IMR-90 (cell line): ENCODE results near the gene SUN1. TPM values are rescaled to one million over a fixed set of nuclear protein-coding genes. Genes with fewer than 3 reads are reported as not detected.
A peak's percentile ranks its signal among the peaks of the same experiment; 100 is the strongest.

Source experiments
- ATAC-seq: fragments of 200-7000 bp; cut with Tn5 transposase; 2 replicates; pipeline ENCODE4 v1.9.1; 2020; ENCODE audit warnings: low read depth, mild to moderate bottlenecking, moderate library complexity
- BruUV-seq: library from RNA; stranded (reverse); fragments of 400-500 nt; replicated peaks from 2 replicates; lab custom pipeline; 2021; lab: Mats Ljungman, UMichigan
- CTCF ChIA-PET: fragments of 300-600 bp; formaldehyde crosslinking; extraction: SDS; loops from one replicate; lab custom pipeline; 2021; ENCODE audit warnings: antibody characterized with exemption; lab: Yijun Ruan, JAX
- POLR2A ChIA-PET: fragments of 300-600 bp; sonication (Branson Sonifier 250); formaldehyde crosslinking; loops from one replicate; lab custom pipeline; 2022; ENCODE audit warnings: antibody characterized with exemption; ENCODE audit not compliant: unreplicated experiment; lab: Charles Lee
- DNase-seq: peaks from one replicate; pipeline ENCODE4 v3.0.0; 2013
- H2AFZ ChIP-seq: replicated peaks from 2 replicates; pipeline ENCODE3; 2013; ENCODE audit warnings: low read length, mild to moderate bottlenecking; ENCODE audit not compliant: poor library complexity
- H2AK5ac ChIP-seq: 2 replicates; pipeline ENCODE4 v1.6.1; 2013; ENCODE audit warnings: low read depth, low read length, inconsistent platforms
- H2AK9ac ChIP-seq: replicated peaks from 2 replicates; pipeline ENCODE3; 2013; ENCODE audit warnings: mild to moderate bottlenecking, low read depth, low read length, moderate library complexity; ENCODE audit not compliant: poor library complexity
- H2BK120ac ChIP-seq: 2 replicates; pipeline ENCODE4 v1.6.1; 2013; ENCODE audit warnings: low read depth, low read length, inconsistent platforms
- H2BK15ac ChIP-seq: 3 replicates; pipeline ENCODE4 v1.6.1; 2013; ENCODE audit warnings: low read depth, low read length, inconsistent platforms
- H2BK20ac ChIP-seq: 2 replicates; pipeline ENCODE4 v1.6.1; 2013; ENCODE audit warnings: low read depth, mild to moderate bottlenecking, inconsistent platforms, low read length, moderate library complexity
- H2BK5ac ChIP-seq: 2 replicates; pipeline ENCODE4 v1.6.1; 2013; ENCODE audit warnings: mild to moderate bottlenecking, low read depth, low read length, inconsistent platforms; ENCODE audit not compliant: poor library complexity, severe bottlenecking
- H3K14ac ChIP-seq: replicated peaks from 2 replicates; pipeline ENCODE4 v1.6.1; 2013; ENCODE audit warnings: low read depth, low read length, inconsistent platforms
- H3K18ac ChIP-seq: 2 replicates; pipeline ENCODE4 v1.6.1; 2013; ENCODE audit warnings: low read depth, low read length, control low read depth
- H3K23ac ChIP-seq: 2 replicates; pipeline ENCODE4 v1.6.1; 2013; ENCODE audit warnings: low read depth, low read length, inconsistent platforms
- H3K27ac ChIP-seq: 2 replicates; pipeline ENCODE4 v1.5.1; 2013; ENCODE audit warnings: mild to moderate bottlenecking, control low read depth, low read length; ENCODE audit not compliant: insufficient read depth
- H3K27me3 ChIP-seq: 2 replicates; pipeline ENCODE4 v1.6.1; 2013; ENCODE audit warnings: low read length; ENCODE audit not compliant: control insufficient read depth, insufficient read depth
- H3K36me3 ChIP-seq: 2 replicates; pipeline ENCODE4 v1.6.1; 2013; ENCODE audit warnings: low read length, mixed read lengths; ENCODE audit not compliant: control insufficient read depth, insufficient read depth
- H3K4ac ChIP-seq: 2 replicates; pipeline ENCODE4 v1.6.1; 2013; ENCODE audit warnings: low read depth, low read length, inconsistent platforms
- H3K4me1 ChIP-seq: 2 replicates; pipeline ENCODE4 v1.6.1; 2013; ENCODE audit warnings: low read length, mixed read lengths; ENCODE audit not compliant: control insufficient read depth, insufficient read depth
- H3K4me2 ChIP-seq: 2 replicates; pipeline ENCODE4 v1.6.1; 2013; ENCODE audit warnings: low read depth, mild to moderate bottlenecking, control low read depth, low read length, moderate library complexity
- H3K4me3 ChIP-seq: 2 replicates; pipeline ENCODE4 v1.5.1; 2013; ENCODE audit warnings: low read depth, mild to moderate bottlenecking, control low read depth, low read length, moderate library complexity; ENCODE audit not compliant: insufficient read depth
- H3K56ac ChIP-seq: 2 replicates; pipeline ENCODE4 v1.6.1; 2013; ENCODE audit warnings: low read length, inconsistent platforms; ENCODE audit not compliant: insufficient read depth; ENCODE audit errors: extremely low read depth
- H3K79me1 ChIP-seq, 2 experiments: 2 replicates each; pipeline ENCODE4 v1.6.1; 2013; ENCODE audit warnings: low read length in 2 of 2, inconsistent platforms in 1 of 2, low read depth in 1 of 2
- H3K9ac ChIP-seq: 2 replicates; pipeline ENCODE4 v1.6.1; 2013; ENCODE audit warnings: low read depth, low read length, control low read depth
- H3K9me1 ChIP-seq: 2 replicates; pipeline ENCODE4 v1.6.1; 2013; ENCODE audit warnings: low read length, inconsistent platforms; ENCODE audit not compliant: insufficient read depth
- H3K9me3 ChIP-seq: 2 replicates; pipeline ENCODE4 v1.6.1; 2013; ENCODE audit warnings: low read length; ENCODE audit not compliant: control insufficient read depth, insufficient read depth
- H4K20me1 ChIP-seq: 2 replicates; pipeline ENCODE4 v1.6.1; 2013; ENCODE audit warnings: low read length, inconsistent platforms; ENCODE audit not compliant: insufficient read depth
- H4K5ac ChIP-seq: 2 replicates; pipeline ENCODE4 v1.6.1; 2013; ENCODE audit warnings: mild to moderate bottlenecking, low read depth, low read length, control low read depth
- H4K8ac ChIP-seq, 2 experiments: 2 replicates each; pipeline ENCODE4 v1.6.1; 2013; ENCODE audit warnings: low read depth in 2 of 2, low read length in 2 of 2, control low read depth in 1 of 2, inconsistent platforms in 1 of 2
- H4K91ac ChIP-seq: 2 replicates; pipeline ENCODE4 v1.6.1; 2013; ENCODE audit warnings: low read depth, low read length, inconsistent platforms; ENCODE audit not compliant: insufficient read depth
- BHLHE40 ChIP-seq: fragments of 150-350 bp; IDR thresholded peaks from 2 replicates; pipeline ENCODE4 v1.6.1; 2016; ENCODE audit warnings: mild to moderate bottlenecking, low read depth, low read length
- CHD1 ChIP-seq: IDR thresholded peaks from 2 replicates; pipeline ENCODE4 v1.6.1; 2012; ENCODE audit warnings: low read depth, low read length, improper control_type of control experiment
- FOS ChIP-seq: fragments of 150-350 bp; IDR thresholded peaks from 2 replicates; pipeline ENCODE4 v1.6.1; 2016; ENCODE audit warnings: low read depth, low read length
- MAZ ChIP-seq: IDR thresholded peaks from 2 replicates; pipeline ENCODE4 v1.6.1; 2012; ENCODE audit warnings: low read depth, mild to moderate bottlenecking, low read length, improper control_type of control experiment, moderate library complexity, borderline replicate concordance
- NFE2L2 ChIP-seq: fragments of 150-350 bp; IDR thresholded peaks from 2 replicates; pipeline ENCODE4 v1.6.1; 2016; ENCODE audit warnings: low read depth, mild to moderate bottlenecking, low read length
- RCOR1 ChIP-seq: IDR thresholded peaks from 2 replicates; pipeline ENCODE4 v1.6.1; 2012; ENCODE audit warnings: mild to moderate bottlenecking, low read length, improper control_type of control experiment; ENCODE audit not compliant: insufficient replicate concordance
- WGBS, 2 experiments: methylation state at CpG; one replicate each; pipeline versions ENCODE4 v1.1.5 to v1.1.7; 2013; ENCODE audit warnings: missing lambda C conversion rate in 2 of 2; ENCODE audit not compliant: insufficient read length in 1 of 2; ENCODE audit errors: extremely low coverage in 2 of 2; 5-methylcytosine and 5-hydroxymethylcytosine counted together
- dilution Hi-C: fragments of 300-500 bp; cut with HindIII; formaldehyde crosslinking; loops from one replicate; pipeline ENCODE4 v1.14.3; 2018; ENCODE audit warnings: low sequenced_read_pairs; ENCODE audit not compliant: unreplicated experiment
- in situ Hi-C: fragments of 300-500 bp; cut with MboI; formaldehyde crosslinking; loops from 3 replicates; pipeline ENCODE4 v1.14.3; 2019; ENCODE audit warnings: low sequenced_read_pairs, inconsistent platforms, mixed read lengths
- intact Hi-C: fragments of 100-400 bp; cut with micrococcal nuclease; formaldehyde crosslinking; loops from 2 replicates; pipeline ENCODE4 v1.10.0; 2022
- polyA plus RNA-seq, 3 experiments: library from polyadenylated mRNA; depleted of rRNA; stranded (reverse); fragments of >200 nt; gene quantifications; 2 replicates each; pipeline ENCODE4 v1.2.3, GENCODE V29; 2012; ENCODE audit warnings: low replicate concordance in 1 of 3
- total RNA-seq: library from RNA; depleted of rRNA; stranded (reverse); fragments of >200 nt; gene quantifications from 2 replicates; pipeline ENCODE4 v1.2.3, GENCODE V29; 2012

SUN1 gene
- total and polyA plus RNA-seq, 2 of the 4 experiments (the other 2 are of a cell fraction), result 113 to 239 TPM

DNA sequence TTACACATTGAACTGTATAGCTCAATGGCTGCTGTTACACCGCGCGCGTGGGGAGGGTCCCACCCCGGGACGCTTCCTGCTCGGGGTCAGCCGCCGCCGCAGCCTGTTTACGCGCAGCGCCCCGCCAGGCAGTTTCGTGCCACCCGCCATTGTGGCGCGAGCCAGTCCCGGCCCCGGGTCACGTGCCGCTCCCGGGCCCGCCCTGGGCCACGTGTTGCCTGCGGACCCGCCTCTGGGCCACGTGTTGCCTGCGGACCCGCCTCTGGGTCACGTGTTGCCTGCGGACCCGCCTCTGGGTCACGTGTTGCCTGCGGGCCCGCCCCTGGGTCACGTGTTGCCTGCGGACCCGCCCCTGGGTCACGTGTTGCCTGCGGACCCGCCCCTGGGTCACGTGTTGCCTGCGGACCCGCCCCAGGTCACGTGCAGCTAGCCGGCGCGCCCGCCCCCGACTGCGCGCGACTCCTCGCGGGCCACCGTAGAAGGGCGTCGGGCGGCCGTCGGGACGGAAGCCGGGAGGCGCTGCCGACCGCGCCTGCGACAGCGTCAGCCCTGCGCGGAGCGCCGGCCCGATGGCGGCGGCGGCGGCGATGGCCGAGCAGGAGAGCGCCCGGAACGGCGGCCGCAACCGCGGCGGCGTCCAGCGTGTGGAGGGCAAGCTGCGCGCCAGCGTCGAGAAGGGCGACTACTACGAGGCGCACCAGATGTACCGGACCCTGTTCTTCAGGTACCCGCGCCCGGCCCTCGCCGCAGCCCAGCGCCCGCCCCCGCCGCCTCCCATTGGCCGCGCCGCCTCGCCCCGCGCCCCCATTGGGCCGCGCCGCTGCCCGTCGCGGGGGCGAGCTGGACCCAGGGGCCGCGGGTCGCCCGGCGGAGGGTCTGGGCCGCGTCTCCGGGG, 44.0 kb downstream of the SUN1 start, which contains the start of gene GET4 (continued):
- TF ChIP-seq NFE2L2 (no peak; the same call in 1 of the 2 replicates), BHLHE40 (peak; percentile 99), CHD1 (0 out of 2 replicates have a peak, but pooled peaks have one; percentile 52)

DNA sequence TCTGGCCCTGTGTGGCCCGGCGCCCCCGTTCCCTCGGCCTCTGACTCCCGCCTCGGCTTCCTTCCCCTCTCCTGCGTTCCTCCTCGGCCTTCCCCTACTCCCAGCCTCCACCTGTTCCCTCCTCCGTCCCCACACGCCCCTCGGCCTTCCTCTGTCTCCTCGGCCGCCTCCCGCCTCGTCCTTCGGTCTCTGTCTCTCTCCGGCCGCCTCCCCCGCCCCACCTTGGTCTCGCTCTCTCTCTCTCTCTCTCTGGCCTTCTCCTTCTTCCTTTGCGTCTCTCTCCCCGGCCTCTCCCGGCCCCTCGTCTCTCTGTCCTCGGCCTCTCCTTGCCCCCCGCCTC, 44.7 kb downstream of the SUN1 start:
- Histone ChIP-seq H3K79me1 (peaks cover 4 to 58% of the 10 kb centered on the region in 2 experiments), H3K4me3 (peak overlapping the region; percentile 93), H2AFZ (peak overlapping the region; percentile 89)

More for the DNA sequence above, 44.7 kb downstream of the SUN1 start:
- ChIA-PET POLR2A (no interaction called here), CTCF (no interaction called here)
- H3K18ac ChIP-seq, result no peak overlapping the region
- H3K9me1 ChIP-seq, result peaks cover 9% of the 10 kb centered on the region
- dilution Hi-C loops (no loop called here), intact Hi-C loops (loop anchor here (10.0 kb wide), 1 partner anchor 362 kb away; the partner anchor contains the start of gene PDGFA), in situ Hi-C loops (loop anchor here (10.0 kb wide), 1 partner anchor 342 kb away; no protein-coding TSS in a partner anchor)
- H3K56ac ChIP-seq, result no peak overlapping the region
- BruUV-seq, result no TSS peak
- peaks cover 5% of the 10 kb centered on the region for H3K4me1 ChIP-seq
- H3K23ac ChIP-seq, result 0 out of 2 replicates have a peak overlapping the region, but pooled peaks have one; percentile 33
- no peak for DNase-seq
- H2AK5ac ChIP-seq, result peak overlapping the region; percentile 62
- peak; percentile 19 for ATAC-seq
- H3K27me3 ChIP-seq, result no peaks in the 10 kb centered on the region
- H3K4ac ChIP-seq, result peak overlapping the region; percentile 74
- H3K36me3 ChIP-seq, result peaks cover 22% of the 10 kb centered on the region
- H3K14ac ChIP-seq, result 0 out of 2 replicates have a peak overlapping the region, but pooled peaks have one; percentile 44
- TF ChIP-seq MAZ, result peak; percentile 11; the same call in 1 of the 2 replicates
- no peak for TF ChIP-seq FOS
- no peak for TF ChIP-seq RCOR1
- peak overlapping the region; percentile 42 to 66; a peak in 3 of 4 replicates for H4K8ac ChIP-seq
- peak overlapping the region; percentile 28 for H2BK5ac ChIP-seq
- peak overlapping the region; percentile 84 for H3K27ac ChIP-seq
- peak overlapping the region; percentile 84 for H3K4me2 ChIP-seq
- no peak overlapping the region for H2BK20ac ChIP-seq
- H4K20me1 ChIP-seq, result peaks cover 28% of the 10 kb centered on the region
- H3K9me3 ChIP-seq, result no peaks in the 10 kb centered on the region
- H4K91ac ChIP-seq, result no peak overlapping the region
- H3K9ac ChIP-seq, result peak overlapping the region; percentile 93
- 0% methylated on average over 25 of the region's 26 CpGs; no CpG with 5 or more reads in 1 of the 2 experiments for WGBS, 2 experiments
- no peak overlapping the region for H2BK15ac ChIP-seq
- peak overlapping the region; percentile 31; the same call in 1 of the 2 replicates for H4K5ac ChIP-seq
- peak overlapping the region; percentile 84 for H2AK9ac ChIP-seq
- H2BK120ac ChIP-seq, result no peak overlapping the region
